Measurements from ENCODE around the gene PLA2G4D.

DNA sequence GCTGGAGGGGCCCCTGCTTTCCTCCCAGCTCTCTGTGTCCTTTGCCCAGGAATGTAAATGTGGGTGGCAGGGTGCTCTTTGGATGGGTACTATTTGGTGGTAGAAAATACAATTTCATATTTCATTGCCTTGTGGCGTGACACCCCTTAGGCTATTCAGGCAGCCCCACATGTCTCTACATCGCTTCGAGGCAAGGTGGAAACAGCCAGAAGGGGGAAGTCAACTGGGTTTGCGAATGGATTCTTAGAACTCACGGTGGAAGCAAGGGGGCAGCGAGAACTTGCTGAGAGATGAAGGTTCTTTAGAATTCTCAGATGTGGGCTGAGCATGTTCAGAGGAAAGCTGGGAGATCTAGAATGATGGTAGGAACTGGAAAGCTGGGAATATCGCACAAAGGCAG lies 25.3 kb downstream of the PLA2G4D start:
- TF ChIP-seq EZH2 (IDR thresholded peaks at IDR 0.05; ENCODE audit: borderline replicate concordance, low read depth, low read length, poor library complexity, severe bottlenecking): no peak
- TF ChIP-seq, protein P1, sequence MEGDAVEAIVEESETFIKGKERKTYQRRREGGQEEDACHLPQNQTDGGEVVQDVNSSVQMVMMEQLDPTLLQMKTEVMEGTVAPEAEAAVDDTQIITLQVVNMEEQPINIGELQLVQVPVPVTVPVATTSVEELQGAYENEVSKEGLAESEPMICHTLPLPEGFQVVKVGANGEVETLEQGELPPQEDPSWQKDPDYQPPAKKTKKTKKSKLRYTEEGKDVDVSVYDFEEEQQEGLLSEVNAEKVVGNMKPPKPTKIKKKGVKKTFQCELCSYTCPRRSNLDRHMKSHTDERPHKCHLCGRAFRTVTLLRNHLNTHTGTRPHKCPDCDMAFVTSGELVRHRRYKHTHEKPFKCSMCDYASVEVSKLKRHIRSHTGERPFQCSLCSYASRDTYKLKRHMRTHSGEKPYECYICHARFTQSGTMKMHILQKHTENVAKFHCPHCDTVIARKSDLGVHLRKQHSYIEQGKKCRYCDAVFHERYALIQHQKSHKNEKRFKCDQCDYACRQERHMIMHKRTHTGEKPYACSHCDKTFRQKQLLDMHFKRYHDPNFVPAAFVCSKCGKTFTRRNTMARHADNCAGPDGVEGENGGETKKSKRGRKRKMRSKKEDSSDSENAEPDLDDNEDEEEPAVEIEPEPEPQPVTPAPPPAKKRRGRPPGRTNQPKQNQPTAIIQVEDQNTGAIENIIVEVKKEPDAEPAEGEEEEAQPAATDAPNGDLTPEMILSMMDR (conservative IDR thresholded peaks at IDR 0.05; ENCODE audit: low read depth, low read length): peak; percentile 41

Data from A673 (cell line).